Measurements from ENCODE around the gene PKD2L1. TPM values are rescaled to one million over a fixed set of nuclear protein-coding genes. Genes with fewer than 3 reads are reported as not detected.

The PKD2L1 gene
- total and polyA plus RNA-seq, 8 donors = 0.11 to 0.54 TPM; not detected in 6

DNA sequence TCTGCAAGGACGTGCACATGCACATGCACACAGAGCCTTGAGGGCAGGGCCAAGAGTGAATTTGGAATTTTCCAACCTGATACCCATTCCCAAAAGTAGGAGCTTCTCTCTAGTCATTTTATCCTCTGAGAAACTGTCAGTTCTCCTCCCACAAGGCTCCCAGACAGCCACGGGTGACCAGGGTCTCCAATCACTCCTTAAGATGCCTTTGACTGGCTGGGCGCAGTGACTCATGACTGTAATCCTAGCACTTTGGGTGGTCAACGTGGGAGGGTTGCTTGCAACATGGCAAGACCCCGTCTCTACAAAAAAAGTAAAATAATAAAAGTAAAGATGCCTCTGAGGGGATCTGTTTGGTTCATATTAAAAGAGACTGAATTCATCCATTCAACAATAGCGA lies 30.2 kb upstream of the PKD2L1 start:
- no peaks in the 10 kb centered on the region for H3K27me3 ChIP-seq
- H3K4me3 ChIP-seq = no peak overlapping the region
- no peaks in the 10 kb centered on the region for H3K9me3 ChIP-seq
- peak overlapping the region in 1 of 4 donors; percentile 51 for H3K27ac ChIP-seq
- peaks cover 17 to 24% (median 23%) of the 10 kb centered on the region in 3 donors for H3K4me1 ChIP-seq
- FAIRE-seq (no peak), DNase-seq (no peak), ATAC-seq (no peak)
- 61 to 63% methylated on average over 6 of the region's 6 CpGs for WGBS, 2 donors
- intact Hi-C loops (cut with DNase I) = no loop called here
- TF ChIP-seq, protein P1, sequence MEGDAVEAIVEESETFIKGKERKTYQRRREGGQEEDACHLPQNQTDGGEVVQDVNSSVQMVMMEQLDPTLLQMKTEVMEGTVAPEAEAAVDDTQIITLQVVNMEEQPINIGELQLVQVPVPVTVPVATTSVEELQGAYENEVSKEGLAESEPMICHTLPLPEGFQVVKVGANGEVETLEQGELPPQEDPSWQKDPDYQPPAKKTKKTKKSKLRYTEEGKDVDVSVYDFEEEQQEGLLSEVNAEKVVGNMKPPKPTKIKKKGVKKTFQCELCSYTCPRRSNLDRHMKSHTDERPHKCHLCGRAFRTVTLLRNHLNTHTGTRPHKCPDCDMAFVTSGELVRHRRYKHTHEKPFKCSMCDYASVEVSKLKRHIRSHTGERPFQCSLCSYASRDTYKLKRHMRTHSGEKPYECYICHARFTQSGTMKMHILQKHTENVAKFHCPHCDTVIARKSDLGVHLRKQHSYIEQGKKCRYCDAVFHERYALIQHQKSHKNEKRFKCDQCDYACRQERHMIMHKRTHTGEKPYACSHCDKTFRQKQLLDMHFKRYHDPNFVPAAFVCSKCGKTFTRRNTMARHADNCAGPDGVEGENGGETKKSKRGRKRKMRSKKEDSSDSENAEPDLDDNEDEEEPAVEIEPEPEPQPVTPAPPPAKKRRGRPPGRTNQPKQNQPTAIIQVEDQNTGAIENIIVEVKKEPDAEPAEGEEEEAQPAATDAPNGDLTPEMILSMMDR (IDR thresholded peaks at IDR 0.05) = no peak
- no peaks in the 10 kb centered on the region for H3K36me3 ChIP-seq

DNA sequence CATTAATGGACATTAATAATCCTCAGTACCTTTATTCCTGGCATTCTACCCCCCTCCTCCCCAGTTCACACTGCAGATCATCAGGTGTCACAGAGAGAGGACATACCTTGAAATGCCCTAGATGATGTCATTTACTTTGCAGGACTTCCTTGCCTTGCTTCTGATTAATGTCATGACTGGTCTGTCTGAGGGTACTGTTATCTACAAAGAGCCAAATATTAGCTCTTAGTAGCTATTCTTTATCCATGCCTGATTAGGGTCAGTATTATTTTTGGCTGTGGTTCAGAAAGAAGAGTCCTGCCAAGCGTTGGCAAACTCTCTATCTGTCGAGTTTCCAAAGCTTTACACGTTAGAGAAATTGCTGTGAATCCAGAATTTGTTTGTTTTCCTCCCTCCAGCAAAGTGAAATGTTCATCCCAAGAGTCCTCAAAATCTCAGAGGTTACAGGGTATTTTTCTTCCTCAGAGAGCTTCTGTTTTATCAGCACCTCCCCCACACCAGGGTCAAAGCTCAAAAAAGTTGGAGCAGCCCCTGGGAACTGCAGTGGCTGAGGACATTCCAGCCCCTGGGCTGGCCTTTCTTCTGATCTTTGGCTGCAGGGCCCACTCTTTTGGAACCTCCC lies 29.6 kb upstream of the PKD2L1 start:
- 4 to 5% methylated on average over 3 of the region's 3 CpGs for WGBS, 2 donors
- Histone ChIP-seq H3K27ac (peak overlapping the region in 2 of 4 donors; percentile 37 to 51), H3K27me3 (no peaks in the 10 kb centered on the region), H3K4me1 (peaks cover 17 to 20% (median 20%) of the 10 kb centered on the region in 3 donors), H3K9me3 (no peaks in the 10 kb centered on the region), H3K36me3 (no peaks in the 10 kb centered on the region), H3K4me3 (no peak overlapping the region)
- DNase-seq = peak in 2 of 6 donors; percentile 58 to 64
- intact Hi-C loops (cut with DNase I) = no loop called here
- peak; percentile 33 to 77 (median 60) for ATAC-seq
- TF ChIP-seq, protein P1 (IDR thresholded peaks at IDR 0.05) = no peak
- FAIRE-seq = no peak

DNA sequence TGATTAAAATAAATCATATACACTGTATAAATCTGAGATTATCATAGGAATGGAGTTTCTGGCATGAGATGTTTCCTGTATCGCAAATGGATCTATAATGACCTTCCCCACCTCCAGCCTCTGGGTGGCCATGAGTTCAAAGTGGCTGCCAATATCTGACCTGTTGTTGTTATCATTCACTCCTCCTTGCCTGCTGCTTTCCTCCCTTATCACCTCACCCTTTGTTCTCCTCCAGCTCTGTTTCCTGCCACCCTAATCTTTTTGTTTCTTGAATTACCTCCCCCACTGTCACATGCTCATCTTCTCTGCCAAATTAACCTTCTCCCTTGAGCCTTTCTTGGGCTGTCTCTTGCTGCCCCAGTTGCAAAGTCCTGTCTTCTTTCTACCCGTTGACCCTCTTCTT lies 29.0 kb upstream of the PKD2L1 start:
- peaks cover 11 to 16% (median 15%) of the 10 kb centered on the region in 3 donors for H3K4me1 ChIP-seq
- H3K27me3 ChIP-seq = no peaks in the 10 kb centered on the region
- WGBS, 2 donors = 20 to 29% methylated on average over 2 of the region's 2 CpGs
- H3K27ac ChIP-seq = peak overlapping the region in 2 of 4 donors; percentile 37 to 51
- no peaks in the 10 kb centered on the region for H3K36me3 ChIP-seq
- no peaks in the 10 kb centered on the region for H3K9me3 ChIP-seq
- ATAC-seq (peak in 3 of 4 donors; percentile 3 to 5 (median 4)), DNase-seq (no peak), FAIRE-seq (no peak)
- intact Hi-C loops (cut with DNase I) = no loop called here
- no peak overlapping the region for H3K4me3 ChIP-seq
- TF ChIP-seq, protein P1 (IDR thresholded peaks at IDR 0.05) = no peak

DNA sequence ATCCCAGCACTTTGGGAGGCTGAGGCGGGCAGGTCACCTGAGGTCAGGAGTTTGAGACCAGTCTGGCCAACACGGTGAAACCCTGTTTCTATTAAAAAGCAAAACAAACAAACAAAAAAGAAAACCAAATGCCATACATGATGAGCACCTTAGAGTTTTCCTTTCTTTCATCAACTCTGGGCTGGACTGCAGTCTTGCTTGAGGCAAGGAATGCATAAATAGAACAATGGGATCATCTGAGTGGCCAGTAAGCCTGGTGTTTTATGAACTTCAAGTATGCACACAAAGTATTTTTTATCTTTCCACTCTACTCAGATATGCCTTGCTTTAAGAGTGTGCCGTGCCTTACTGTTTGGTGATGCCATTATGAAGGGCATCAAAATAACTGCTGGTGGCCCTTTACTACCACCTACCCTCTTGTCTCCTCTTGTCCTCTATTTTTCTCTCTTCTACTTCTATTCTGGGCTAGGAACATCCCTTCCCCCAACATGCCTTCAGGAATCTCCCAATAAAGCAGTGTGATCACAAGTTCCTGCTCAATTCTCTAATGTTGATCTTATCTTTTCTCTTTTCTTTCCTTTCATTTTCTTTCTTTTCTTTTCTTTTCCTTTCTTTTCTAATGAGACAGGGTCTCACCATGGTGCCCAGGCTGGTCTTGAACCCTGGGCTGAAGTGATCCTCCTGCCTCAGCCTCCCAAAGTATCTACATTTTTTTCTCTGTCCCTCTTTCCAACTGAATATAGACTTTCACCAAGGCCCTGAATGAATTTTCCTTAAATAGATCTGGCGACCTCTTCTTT lies 27.2 kb upstream of the PKD2L1 start:
- no peak overlapping the region for H3K27ac ChIP-seq
- no peak overlapping the region for H3K4me3 ChIP-seq
- 83 to 86% methylated on average over 4 of the region's 4 CpGs for WGBS, 2 donors
- no peak for DNase-seq
- no peak for FAIRE-seq
- no peaks in the 10 kb centered on the region for H3K9me3 ChIP-seq
- H3K4me1 ChIP-seq = peaks cover 10 to 16% (median 15%) of the 10 kb centered on the region in 3 donors
- no peak for ATAC-seq
- no peaks in the 10 kb centered on the region for H3K36me3 ChIP-seq
- H3K27me3 ChIP-seq = no peaks in the 10 kb centered on the region
- intact Hi-C loops (cut with DNase I) = no loop called here
- TF ChIP-seq, protein P1 (IDR thresholded peaks at IDR 0.05) = no peak

All from pancreas (tissue), 10 donors.